Measurements from ENCODE around the gene GLS.
"Not testable (repeated sequence)": the region's sequence is repeated elsewhere in the genome, so short reads cannot be mapped to it uniquely, and the experiment has no call there.

The GLS gene

GRCh38 chr2:190843890-190844699, 36.5 kb upstream of the GLS start:
- Histone ChIP-seq H3K4me1 (ENCODE audit: control insufficient read depth, insufficient read depth, low read length) (no peaks in the 10 kb centered on the region), H3K36me3 (ENCODE audit: control insufficient read depth, insufficient read depth, low read length) (no peaks in the 10 kb centered on the region), H3K27ac (ENCODE audit: low read depth, low read length) (no peak overlapping the region), H3K9ac (ENCODE audit: low read length) (no peak overlapping the region), H3K4me3 (ENCODE audit: low read length) (no peak overlapping the region), H3K27me3 (ENCODE audit: control insufficient read depth, insufficient read depth, low read length) (no peaks in the 10 kb centered on the region)

GRCh38 chr2:190844700-190845401, 35.8 kb upstream of the GLS start:
- H3K27ac ChIP-seq (ENCODE audit: low read depth, low read length) = no peak overlapping the region

GRCh38 chr2:190846746-190847145, 33.9 kb upstream of the GLS start:
- Histone ChIP-seq H3K4me3 (ENCODE audit: low read length) (no peak overlapping the region), H3K9ac (ENCODE audit: low read length) (no peak overlapping the region), H3K36me3 (ENCODE audit: control insufficient read depth, insufficient read depth, low read length) (no peaks in the 10 kb centered on the region), H3K27ac (ENCODE audit: low read depth, low read length) (no peak overlapping the region), H3K27me3 (ENCODE audit: control insufficient read depth, insufficient read depth, low read length) (no peaks in the 10 kb centered on the region), H3K4me1 (ENCODE audit: control insufficient read depth, insufficient read depth, low read length) (peaks cover 3% of the 10 kb centered on the region)

More at GRCh38 chr2:190844700-190845401, 35.8 kb upstream of the GLS start:
- Histone ChIP-seq H3K4me3 (ENCODE audit: low read length) (no peak overlapping the region), H3K27me3 (ENCODE audit: control insufficient read depth, insufficient read depth, low read length) (no peaks in the 10 kb centered on the region), H3K9ac (ENCODE audit: low read length) (no peak overlapping the region), H3K4me1 (ENCODE audit: control insufficient read depth, insufficient read depth, low read length) (peaks cover 3% of the 10 kb centered on the region), H3K36me3 (ENCODE audit: control insufficient read depth, insufficient read depth, low read length) (no peaks in the 10 kb centered on the region)

GRCh38 chr2:190847504-190848081, 33.0 kb upstream of the GLS start:
- H3K36me3 ChIP-seq (ENCODE audit: control insufficient read depth, insufficient read depth, low read length) = no peaks in the 10 kb centered on the region
- H3K4me1 ChIP-seq (ENCODE audit: control insufficient read depth, insufficient read depth, low read length) = peaks cover 3% of the 10 kb centered on the region
- H3K27ac ChIP-seq (ENCODE audit: low read depth, low read length) = no peak overlapping the region
- no peak overlapping the region for H3K4me3 ChIP-seq (ENCODE audit: low read length)
- H3K9ac ChIP-seq (ENCODE audit: low read length) = no peak overlapping the region
- no peaks in the 10 kb centered on the region for H3K27me3 ChIP-seq (ENCODE audit: control insufficient read depth, insufficient read depth, low read length)

GRCh38 chr2:190849774-190850173, 30.8 kb upstream of the GLS start:
- no peaks in the 10 kb centered on the region for H3K36me3 ChIP-seq (ENCODE audit: control insufficient read depth, insufficient read depth, low read length)
- H3K4me3 ChIP-seq (ENCODE audit: low read length) = no peak overlapping the region
- no peaks in the 10 kb centered on the region for H3K27me3 ChIP-seq (ENCODE audit: control insufficient read depth, insufficient read depth, low read length)
- H3K9ac ChIP-seq (ENCODE audit: low read length) = no peak overlapping the region
- no peak overlapping the region for H3K27ac ChIP-seq (ENCODE audit: low read depth, low read length)
- peaks cover 3% of the 10 kb centered on the region for H3K4me1 ChIP-seq (ENCODE audit: control insufficient read depth, insufficient read depth, low read length)

- not testable (repeated sequence) for H3K27ac ChIP-seq (ENCODE audit: low read depth, low read length); H3K4me1 ChIP-seq (ENCODE audit: control insufficient read depth, insufficient read depth, low read length); H3K36me3 ChIP-seq (ENCODE audit: control insufficient read depth, insufficient read depth, low read length); H3K27me3 ChIP-seq (ENCODE audit: control insufficient read depth, insufficient read depth, low read length); H3K9ac ChIP-seq (ENCODE audit: low read length); H3K4me3 ChIP-seq (ENCODE audit: low read length)
These were observed 27.6 kb upstream of the GLS start for GRCh38 chr2:190853022-190853421.

- Histone ChIP-seq H3K9ac (ENCODE audit: low read length) (no peak overlapping the region), H3K27ac (ENCODE audit: low read depth, low read length) (no peak overlapping the region), H3K4me3 (ENCODE audit: low read length) (no peak overlapping the region), H3K27me3 (ENCODE audit: control insufficient read depth, insufficient read depth, low read length) (no peaks in the 10 kb centered on the region), H3K36me3 (ENCODE audit: control insufficient read depth, insufficient read depth, low read length) (no peaks in the 10 kb centered on the region), H3K4me1 (ENCODE audit: control insufficient read depth, insufficient read depth, low read length) (peaks cover 3% of the 10 kb centered on the region)
These were observed 26.9 kb upstream of the GLS start for GRCh38 chr2:190853531-190854383.

GRCh38 chr2:190854726-190855125, 25.9 kb upstream of the GLS start:
- H3K27ac ChIP-seq (ENCODE audit: low read depth, low read length) = no peak overlapping the region
- no peaks in the 10 kb centered on the region for H3K27me3 ChIP-seq (ENCODE audit: control insufficient read depth, insufficient read depth, low read length)
- no peak overlapping the region for H3K4me3 ChIP-seq (ENCODE audit: low read length)
- H3K4me1 ChIP-seq (ENCODE audit: control insufficient read depth, insufficient read depth, low read length) = peaks cover under 1% of the 10 kb centered on the region
- H3K36me3 ChIP-seq (ENCODE audit: control insufficient read depth, insufficient read depth, low read length) = no peaks in the 10 kb centered on the region
- no peak overlapping the region for H3K9ac ChIP-seq (ENCODE audit: low read length)

GRCh38 chr2:190855245-190855644, 25.4 kb upstream of the GLS start:
- Histone ChIP-seq H3K27ac (ENCODE audit: low read depth, low read length) (no peak overlapping the region), H3K27me3 (ENCODE audit: control insufficient read depth, insufficient read depth, low read length) (no peaks in the 10 kb centered on the region), H3K36me3 (ENCODE audit: control insufficient read depth, insufficient read depth, low read length) (no peaks in the 10 kb centered on the region), H3K4me1 (ENCODE audit: control insufficient read depth, insufficient read depth, low read length) (no peaks in the 10 kb centered on the region), H3K4me3 (ENCODE audit: low read length) (no peak overlapping the region), H3K9ac (ENCODE audit: low read length) (no peak overlapping the region)

- H3K9ac ChIP-seq (ENCODE audit: low read length) = no peak overlapping the region
- H3K27me3 ChIP-seq (ENCODE audit: control insufficient read depth, insufficient read depth, low read length) = no peaks in the 10 kb centered on the region
- H3K27ac ChIP-seq (ENCODE audit: low read depth, low read length) = no peak overlapping the region
- peaks cover 6% of the 10 kb centered on the region for H3K4me1 ChIP-seq (ENCODE audit: control insufficient read depth, insufficient read depth, low read length)
- H3K36me3 ChIP-seq (ENCODE audit: control insufficient read depth, insufficient read depth, low read length) = no peaks in the 10 kb centered on the region
- H3K4me3 ChIP-seq (ENCODE audit: low read length) = no peak overlapping the region
These were observed 23.6 kb upstream of the GLS start for GRCh38 chr2:190856985-190857384.

- Histone ChIP-seq H3K4me1 (ENCODE audit: control insufficient read depth, insufficient read depth, low read length) (peaks cover 6% of the 10 kb centered on the region), H3K36me3 (ENCODE audit: control insufficient read depth, insufficient read depth, low read length) (no peaks in the 10 kb centered on the region), H3K4me3 (ENCODE audit: low read length) (no peak overlapping the region), H3K27ac (ENCODE audit: low read depth, low read length) (peak overlapping the region; percentile 33), H3K27me3 (ENCODE audit: control insufficient read depth, insufficient read depth, low read length) (no peaks in the 10 kb centered on the region), H3K9ac (ENCODE audit: low read length) (no peak overlapping the region)
These were observed 21.8 kb upstream of the GLS start for GRCh38 chr2:190858817-190859216.

All from rectal smooth muscle tissue (tissue), 1 donor.